Panc1 (cell line): ENCODE results near the gene CDHR2. TPM values are rescaled to one million over a fixed set of nuclear protein-coding genes. Genes with fewer than 3 reads are reported as not detected.

Source experiments
- ATAC-seq: fragments of 200-7000 bp; cut with Tn5 transposase; 2 replicates; pipeline ENCODE4 v1.9.1; 2020; ENCODE audit warnings: mild to moderate bottlenecking, moderate library complexity
- BruUV-seq: library from RNA; stranded (reverse); fragments of 400-500 nt; replicated peaks from 2 replicates; lab custom pipeline; 2021; lab: Mats Ljungman, UMichigan
- CTCF ChIA-PET: fragments of 300-600 bp; sonication (Branson Sonifier 250); formaldehyde crosslinking; loops from one replicate; lab custom pipeline; 2022; ENCODE audit warnings: antibody characterized with exemption; lab: Charles Lee
- POLR2A ChIA-PET: fragments of 300-600 bp; sonication (Branson Sonifier 250); formaldehyde crosslinking; loops from one replicate; lab custom pipeline; 2022; ENCODE audit warnings: antibody characterized with exemption; lab: Charles Lee
- DNase-seq: peaks from one replicate; pipeline ENCODE4 v3.0.0-alpha.2; 2010; ENCODE audit warnings: low read depth, low spot score
- H3K27ac ChIP-seq: 2 replicates; pipeline ENCODE4 v1.5.1; 2011; ENCODE audit warnings: mild to moderate bottlenecking, low read length, inconsistent platforms
- H3K27me3 ChIP-seq: fragments of 200-500 bp; sonication (Bioruptor generic); 2 replicates; pipeline ENCODE4 v1.6.0; 2014; ENCODE audit warnings: low read length, inconsistent platforms; ENCODE audit not compliant: control insufficient read depth, insufficient read depth
- H3K36me3 ChIP-seq: fragments of 200-500 bp; sonication (Bioruptor generic); 2 replicates; pipeline ENCODE4 v1.5.1; 2014; ENCODE audit warnings: inconsistent platforms, mild to moderate bottlenecking, low read length, moderate library complexity; ENCODE audit not compliant: control insufficient read depth, insufficient read depth
- H3K4me1 ChIP-seq: 2 replicates; pipeline ENCODE4 v1.5.1; 2011; ENCODE audit warnings: inconsistent platforms, mild to moderate bottlenecking, low read length, moderate library complexity; ENCODE audit not compliant: control insufficient read depth, insufficient read depth
- H3K4me3 ChIP-seq, 2 experiments: 2 replicates each; pipeline ENCODE4 v1.5.1; 2011 to 2012; ENCODE audit warnings: low read depth in 2 of 2, low read length in 2 of 2, mild to moderate bottlenecking in 2 of 2, inconsistent platforms in 1 of 2, moderate library complexity in 1 of 2
- H3K9me3 ChIP-seq: fragments of 200-500 bp; sonication (Bioruptor generic); 2 replicates; pipeline ENCODE4 v1.5.1; 2014; ENCODE audit warnings: low read depth, mild to moderate bottlenecking, inconsistent platforms, low read length, moderate library complexity; ENCODE audit not compliant: control insufficient read depth, insufficient read depth
- POLR2AphosphoS5 ChIP-seq: IDR thresholded peaks from 2 replicates; pipeline ENCODE4 v1.6.1; 2012; ENCODE audit warnings: mild to moderate bottlenecking, low read depth, low read length, moderate library complexity
- SIN3A ChIP-seq: IDR thresholded peaks from 2 replicates; pipeline ENCODE4 v1.6.1; 2012; ENCODE audit warnings: low read depth, mild to moderate bottlenecking, low read length, moderate library complexity, borderline replicate concordance; ENCODE audit not compliant: insufficient read depth
- TCF7L2 ChIP-seq: IDR thresholded peaks from 2 replicates; pipeline ENCODE4 v1.6.1; 2011; ENCODE audit warnings: mild to moderate bottlenecking, low read depth, low read length, inconsistent platforms
- in situ Hi-C: cut with HindIII; loops from 2 replicates; pipeline ENCODE4 v1.10.0; 2016; ENCODE audit warnings: low sequenced_read_pairs, low pct_unique_long_range_greater_than_20kb
- intact Hi-C: fragments of 100-400 bp; cut with micrococcal nuclease; formaldehyde crosslinking; loops from one replicate; pipeline ENCODE4 v1.10.0; 2022; ENCODE audit not compliant: unreplicated experiment
- total RNA-seq: library from RNA; stranded (reverse); gene quantifications from one replicate; pipeline ENCODE4 v1.2.1, GENCODE V29; 2021; ENCODE audit not compliant: unreplicated experiment
- TF ChIP-seq, protein P1 (sequence below), 2 experiments: IDR thresholded peaks; 2 replicates each; pipeline ENCODE4 v1.6.1; 2011 to 2012; ENCODE audit warnings: low read depth in 2 of 2, control low read depth in 1 of 2, low read length in 1 of 2, mild to moderate bottlenecking in 1 of 2, moderate library complexity in 1 of 2; ENCODE audit not compliant: insufficient read depth in 1 of 2
- TF ChIP-seq, protein P2 (sequence below): fragments of 450-650 bp; IDR thresholded peaks from 2 replicates; pipeline ENCODE4 v1.5.1; 2017; ENCODE audit warnings: mild to moderate bottlenecking

Gene CDHR2
- total RNA-seq, 1 experiment from 2014 or later = 0.72 TPM

DNA sequence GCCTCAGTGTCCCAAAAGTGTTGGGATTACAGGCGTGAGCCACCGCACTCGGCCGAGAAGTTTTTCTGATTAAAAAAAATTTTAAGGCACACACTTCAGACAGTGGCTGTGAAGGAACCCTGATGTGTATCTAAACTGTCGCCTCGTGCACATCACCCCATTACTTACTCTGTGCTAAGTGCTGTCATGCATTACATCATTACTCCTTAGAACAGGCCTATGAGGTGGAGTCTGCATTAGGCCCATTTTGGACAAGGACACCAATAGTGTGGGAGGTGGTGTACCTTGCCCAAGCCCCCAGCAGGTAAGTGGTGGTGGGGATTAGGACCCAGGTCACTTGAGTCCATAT is 3.8 kb upstream of the CDHR2 start:
- intact Hi-C loops = no loop called here
- DNase-seq (no peak), ATAC-seq (no peak)
- BruUV-seq = no TSS peak
- ChIA-PET CTCF (no interaction called here), POLR2A (no interaction called here)
- no peaks in the 10 kb centered on the region for H3K36me3 ChIP-seq
- no peak overlapping the region for H3K4me3 ChIP-seq
- peaks cover 37% of the 10 kb centered on the region for H3K4me1 ChIP-seq
- TF ChIP-seq, protein P1, sequence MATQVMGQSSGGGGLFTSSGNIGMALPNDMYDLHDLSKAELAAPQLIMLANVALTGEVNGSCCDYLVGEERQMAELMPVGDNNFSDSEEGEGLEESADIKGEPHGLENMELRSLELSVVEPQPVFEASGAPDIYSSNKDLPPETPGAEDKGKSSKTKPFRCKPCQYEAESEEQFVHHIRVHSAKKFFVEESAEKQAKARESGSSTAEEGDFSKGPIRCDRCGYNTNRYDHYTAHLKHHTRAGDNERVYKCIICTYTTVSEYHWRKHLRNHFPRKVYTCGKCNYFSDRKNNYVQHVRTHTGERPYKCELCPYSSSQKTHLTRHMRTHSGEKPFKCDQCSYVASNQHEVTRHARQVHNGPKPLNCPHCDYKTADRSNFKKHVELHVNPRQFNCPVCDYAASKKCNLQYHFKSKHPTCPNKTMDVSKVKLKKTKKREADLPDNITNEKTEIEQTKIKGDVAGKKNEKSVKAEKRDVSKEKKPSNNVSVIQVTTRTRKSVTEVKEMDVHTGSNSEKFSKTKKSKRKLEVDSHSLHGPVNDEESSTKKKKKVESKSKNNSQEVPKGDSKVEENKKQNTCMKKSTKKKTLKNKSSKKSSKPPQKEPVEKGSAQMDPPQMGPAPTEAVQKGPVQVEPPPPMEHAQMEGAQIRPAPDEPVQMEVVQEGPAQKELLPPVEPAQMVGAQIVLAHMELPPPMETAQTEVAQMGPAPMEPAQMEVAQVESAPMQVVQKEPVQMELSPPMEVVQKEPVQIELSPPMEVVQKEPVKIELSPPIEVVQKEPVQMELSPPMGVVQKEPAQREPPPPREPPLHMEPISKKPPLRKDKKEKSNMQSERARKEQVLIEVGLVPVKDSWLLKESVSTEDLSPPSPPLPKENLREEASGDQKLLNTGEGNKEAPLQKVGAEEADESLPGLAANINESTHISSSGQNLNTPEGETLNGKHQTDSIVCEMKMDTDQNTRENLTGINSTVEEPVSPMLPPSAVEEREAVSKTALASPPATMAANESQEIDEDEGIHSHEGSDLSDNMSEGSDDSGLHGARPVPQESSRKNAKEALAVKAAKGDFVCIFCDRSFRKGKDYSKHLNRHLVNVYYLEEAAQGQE (IDR thresholded peaks at IDR 0.05; ENCODE audit: insufficient read depth in 1 of 2, low read depth in 2 of 2, low read length in 1 of 2) = no peak
- TF ChIP-seq POLR2AphosphoS5 (no peak), TCF7L2 (no peak)
- no peak overlapping the region for H3K27ac ChIP-seq
- H3K27me3 ChIP-seq = no peaks in the 10 kb centered on the region
- H3K9me3 ChIP-seq = no peaks in the 10 kb centered on the region
- in situ Hi-C loops = no loop called here

DNA sequence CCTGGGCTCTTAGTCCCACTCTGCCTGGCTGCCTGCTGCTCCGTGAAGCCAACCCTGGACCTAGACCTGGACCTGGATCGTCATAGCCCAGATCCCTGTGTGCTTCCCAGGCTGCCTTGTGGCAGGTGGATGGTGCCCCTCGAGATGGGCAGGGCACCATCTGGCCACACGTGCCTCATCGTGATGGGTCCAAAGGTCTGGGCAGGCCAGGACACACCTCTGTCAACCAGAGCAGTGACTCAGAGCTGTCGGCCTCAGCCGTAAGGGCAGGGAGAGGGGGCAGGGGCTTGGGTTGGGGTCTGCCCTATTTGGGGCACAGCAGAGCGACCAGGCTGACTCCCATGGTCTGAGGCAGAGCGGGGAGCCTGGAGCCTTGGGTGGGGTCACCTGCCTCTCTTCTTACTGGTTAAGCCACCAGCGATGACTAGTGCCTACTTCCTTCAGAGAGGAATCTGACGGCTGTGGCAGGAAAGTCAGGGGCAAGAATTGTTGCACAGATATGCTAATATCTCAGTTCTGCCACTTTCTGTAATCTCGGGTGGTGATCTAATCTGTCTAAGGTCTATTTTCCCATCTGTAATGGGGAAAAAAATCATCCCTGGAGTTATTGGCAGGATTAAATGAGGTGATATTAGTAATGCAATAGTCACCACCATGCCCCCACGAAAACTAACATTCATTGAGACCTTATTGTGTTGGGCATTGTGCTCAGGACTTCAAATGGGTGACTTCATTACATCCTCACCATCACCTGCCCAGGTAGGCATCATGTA is 3.2 kb upstream of the CDHR2 start:
- in situ Hi-C loops = no loop called here
- H3K4me1 ChIP-seq = peaks cover 32% of the 10 kb centered on the region
- no TSS peak for BruUV-seq
- no peak for DNase-seq
- no peak for ATAC-seq
- no peak overlapping the region for H3K4me3 ChIP-seq
- intact Hi-C loops = no loop called here
- no peaks in the 10 kb centered on the region for H3K9me3 ChIP-seq
- no peaks in the 10 kb centered on the region for H3K36me3 ChIP-seq
- no peaks in the 10 kb centered on the region for H3K27me3 ChIP-seq
- ChIA-PET POLR2A (no interaction called here), CTCF (no interaction called here)
- TF ChIP-seq SIN3A = no peak
- no peak for TF ChIP-seq TCF7L2
- TF ChIP-seq, protein P1 (IDR thresholded peaks at IDR 0.05; ENCODE audit: insufficient read depth in 1 of 2, low read depth in 2 of 2, low read length in 1 of 2) = no peak
- no peak for TF ChIP-seq POLR2AphosphoS5
- TF ChIP-seq, protein P2, sequence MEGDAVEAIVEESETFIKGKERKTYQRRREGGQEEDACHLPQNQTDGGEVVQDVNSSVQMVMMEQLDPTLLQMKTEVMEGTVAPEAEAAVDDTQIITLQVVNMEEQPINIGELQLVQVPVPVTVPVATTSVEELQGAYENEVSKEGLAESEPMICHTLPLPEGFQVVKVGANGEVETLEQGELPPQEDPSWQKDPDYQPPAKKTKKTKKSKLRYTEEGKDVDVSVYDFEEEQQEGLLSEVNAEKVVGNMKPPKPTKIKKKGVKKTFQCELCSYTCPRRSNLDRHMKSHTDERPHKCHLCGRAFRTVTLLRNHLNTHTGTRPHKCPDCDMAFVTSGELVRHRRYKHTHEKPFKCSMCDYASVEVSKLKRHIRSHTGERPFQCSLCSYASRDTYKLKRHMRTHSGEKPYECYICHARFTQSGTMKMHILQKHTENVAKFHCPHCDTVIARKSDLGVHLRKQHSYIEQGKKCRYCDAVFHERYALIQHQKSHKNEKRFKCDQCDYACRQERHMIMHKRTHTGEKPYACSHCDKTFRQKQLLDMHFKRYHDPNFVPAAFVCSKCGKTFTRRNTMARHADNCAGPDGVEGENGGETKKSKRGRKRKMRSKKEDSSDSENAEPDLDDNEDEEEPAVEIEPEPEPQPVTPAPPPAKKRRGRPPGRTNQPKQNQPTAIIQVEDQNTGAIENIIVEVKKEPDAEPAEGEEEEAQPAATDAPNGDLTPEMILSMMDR = no peak
- H3K27ac ChIP-seq = no peak overlapping the region
